ENCODE measurements around the gene GTF3C4.
"Not testable (repeated sequence)": the region's sequence is repeated elsewhere in the genome, so short reads cannot be mapped to it uniquely, and the experiment has no call there.

The GTF3C4 gene

DNA sequence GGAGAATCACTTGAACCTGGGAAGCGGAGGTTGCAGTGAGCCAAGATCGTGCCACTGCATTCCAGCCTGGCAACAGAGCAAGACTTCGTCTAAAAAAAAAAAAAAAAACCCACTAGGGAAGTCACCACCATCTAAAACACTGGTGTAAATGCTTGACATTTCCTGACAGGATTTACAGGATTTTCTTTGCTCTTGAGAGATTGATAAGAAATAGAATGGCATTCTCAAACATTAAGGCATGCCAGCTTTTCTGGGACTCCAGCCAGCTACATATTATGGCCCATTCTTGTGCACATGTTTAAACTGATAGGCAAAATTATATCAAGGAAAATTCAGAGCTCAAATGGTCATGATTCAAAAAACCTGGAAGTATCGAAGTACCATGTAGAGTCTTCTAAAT lies 28.7 kb downstream of the GTF3C4 start:
- no peak for DNase-seq (ENCODE audit: low read depth in 1 of 2, low spot score in 1 of 2)

DNA sequence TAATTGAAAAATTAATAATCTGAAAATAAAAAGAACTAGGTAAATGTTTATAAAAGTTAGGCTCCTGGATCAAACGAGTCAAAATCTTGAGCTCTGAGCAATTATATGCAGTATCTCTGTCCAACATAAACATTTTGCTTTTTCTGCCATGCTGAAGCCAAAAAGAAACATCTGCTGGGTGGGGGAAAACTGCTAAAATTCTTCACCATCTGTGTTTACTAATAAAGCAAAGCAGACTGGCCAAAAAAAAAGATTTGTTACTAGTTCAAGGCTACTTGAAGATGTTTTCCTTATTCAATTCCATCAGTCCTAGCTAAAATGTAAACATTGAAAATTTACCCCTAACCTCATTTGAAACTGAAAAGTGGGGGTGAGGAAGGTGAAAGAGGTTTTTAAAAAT lies 29.7 kb downstream of the GTF3C4 start:
- no peak for DNase-seq (ENCODE audit: low read depth in 1 of 2, low spot score in 1 of 2)

DNA sequence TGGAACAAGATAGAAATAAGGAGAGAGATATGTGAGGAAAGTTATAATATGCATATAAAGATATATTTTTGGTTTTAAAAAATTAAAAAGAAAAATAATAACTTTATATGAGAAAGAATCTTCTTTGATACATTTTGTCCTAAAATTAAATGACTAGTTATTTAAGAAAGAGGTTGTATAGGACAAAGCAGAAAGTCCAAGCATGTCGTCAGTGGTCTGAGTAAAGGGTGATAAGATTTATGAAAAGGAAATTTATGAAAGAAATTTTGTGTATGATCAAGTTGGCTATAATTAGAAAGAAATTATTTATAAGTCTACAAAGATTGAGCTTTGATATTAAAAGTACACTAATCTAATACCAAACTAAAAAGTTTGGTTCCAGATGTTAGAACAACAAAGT lies 32.0 kb downstream of the GTF3C4 start:
- no peak for DNase-seq (ENCODE audit: low read depth in 1 of 2, low spot score in 1 of 2)

DNA sequence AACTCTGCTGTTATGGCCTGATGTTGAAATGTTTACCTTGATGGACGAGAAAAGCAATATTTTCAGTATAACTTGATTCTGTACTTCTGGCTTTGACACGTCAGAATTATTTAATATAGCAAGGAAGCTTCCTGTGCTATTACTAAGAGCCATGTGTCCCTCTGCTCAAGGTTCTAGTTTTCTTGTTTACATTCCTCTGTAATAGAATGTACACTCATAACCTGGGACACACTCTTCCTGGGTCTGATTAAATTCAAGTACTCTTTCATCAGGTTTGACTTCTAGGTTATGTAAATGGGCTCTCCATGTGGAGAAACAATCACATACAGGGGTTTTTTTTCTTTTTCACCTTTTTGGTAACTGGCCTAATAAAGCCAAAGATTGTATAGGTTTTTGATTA lies 33.1 kb downstream of the GTF3C4 start:
- no peak for DNase-seq (ENCODE audit: low read depth in 1 of 2, low spot score in 1 of 2)

DNA sequence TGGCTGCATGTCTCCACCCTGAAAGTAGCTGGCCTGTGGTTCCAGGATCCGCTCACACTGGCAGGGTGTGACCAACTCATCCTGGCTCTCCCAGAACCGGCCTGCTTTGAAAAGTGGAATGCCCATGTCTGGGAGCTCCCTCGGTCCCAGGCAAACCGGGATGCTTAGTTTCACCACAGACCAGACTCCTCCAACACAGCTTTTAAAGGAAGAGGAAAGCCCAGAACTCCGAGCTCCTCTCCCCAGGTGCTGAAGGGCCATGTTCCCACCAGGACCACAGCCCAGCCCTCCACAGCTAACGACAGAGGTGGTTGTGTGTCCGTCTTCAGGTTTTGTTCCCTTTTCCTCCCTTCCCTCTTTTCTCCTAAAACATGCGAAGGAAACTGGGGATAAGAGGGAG lies 38.0 kb downstream of the GTF3C4 start:
- no peak for DNase-seq (ENCODE audit: low read depth in 1 of 2, low spot score in 1 of 2)

DNA sequence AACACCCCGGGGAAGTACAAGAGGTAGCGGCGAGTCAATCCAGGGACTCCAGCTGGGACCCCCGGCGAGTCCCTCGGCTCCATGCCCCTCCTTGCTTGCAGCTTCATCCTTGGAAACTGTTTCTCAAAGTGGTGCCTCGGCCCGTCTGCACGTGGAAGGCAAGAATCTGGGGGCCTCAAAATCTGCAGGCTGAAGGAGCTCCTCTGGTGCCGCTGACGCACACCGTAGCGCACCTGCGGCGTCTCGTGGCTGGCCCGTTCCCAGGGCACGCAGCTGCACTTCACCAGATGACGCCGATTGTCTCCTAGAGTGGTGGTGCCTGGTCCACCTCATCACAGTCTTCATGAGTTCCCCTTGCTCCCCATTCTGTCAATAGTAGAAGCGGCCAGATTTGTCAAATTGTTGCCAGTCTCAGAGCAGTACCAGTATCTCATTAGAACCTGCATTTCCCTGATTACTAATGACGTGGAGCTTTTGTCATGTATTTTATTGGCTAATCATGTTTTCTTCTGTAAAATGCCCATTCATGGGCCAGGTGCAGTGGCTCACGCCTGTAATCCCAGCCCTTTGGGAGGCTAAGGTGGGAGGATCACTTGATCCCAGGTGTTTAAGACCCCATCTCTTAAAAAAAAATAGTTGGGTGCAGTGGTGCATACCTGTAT lies 38.6 kb downstream of the GTF3C4 start:
- DNase-seq (ENCODE audit: low read depth in 1 of 2, low spot score in 1 of 2): no peak

DNA sequence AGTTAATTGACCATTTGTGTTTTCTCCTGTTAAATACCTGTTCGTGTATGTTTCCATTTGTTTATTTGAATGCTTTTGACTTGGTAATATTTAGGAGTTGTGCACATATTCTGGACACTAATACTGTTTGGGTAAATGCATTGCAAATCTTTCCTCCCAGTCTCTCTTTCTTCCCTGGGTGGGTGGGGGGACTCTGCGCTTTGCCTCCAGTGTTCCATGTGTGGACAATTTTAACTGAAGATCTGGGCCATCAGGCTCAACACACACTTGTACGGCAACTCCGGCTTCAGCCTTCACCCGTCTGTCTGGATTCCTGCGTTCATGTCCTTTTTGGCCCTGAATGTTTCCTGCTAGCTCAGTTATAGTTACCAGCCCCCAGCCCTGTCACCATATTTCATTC lies 40.1 kb downstream of the GTF3C4 start:
- no peak for DNase-seq (ENCODE audit: low read depth in 1 of 2, low spot score in 1 of 2)

DNA sequence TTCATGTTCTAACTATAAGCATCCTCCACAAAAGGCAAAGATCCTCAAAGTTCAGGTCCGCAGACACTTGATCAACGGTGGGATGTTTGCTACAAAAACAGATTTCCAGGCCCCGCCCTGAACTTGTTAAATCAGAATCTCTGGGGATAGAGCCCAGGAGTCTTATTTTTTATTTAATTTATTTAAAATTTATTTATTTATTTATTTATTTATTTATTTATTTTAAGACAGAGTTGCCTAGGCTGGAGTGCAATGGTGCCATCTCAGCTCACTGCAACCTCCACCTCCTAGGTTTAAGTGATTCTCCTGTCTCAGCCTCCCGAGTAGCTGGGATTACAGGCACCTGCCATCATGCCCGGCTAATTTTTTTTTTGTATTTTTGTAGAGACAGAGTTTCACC lies 40.9 kb downstream of the GTF3C4 start:
- not testable (repeated sequence) for DNase-seq (ENCODE audit: low read depth in 1 of 2, low spot score in 1 of 2)

DNA sequence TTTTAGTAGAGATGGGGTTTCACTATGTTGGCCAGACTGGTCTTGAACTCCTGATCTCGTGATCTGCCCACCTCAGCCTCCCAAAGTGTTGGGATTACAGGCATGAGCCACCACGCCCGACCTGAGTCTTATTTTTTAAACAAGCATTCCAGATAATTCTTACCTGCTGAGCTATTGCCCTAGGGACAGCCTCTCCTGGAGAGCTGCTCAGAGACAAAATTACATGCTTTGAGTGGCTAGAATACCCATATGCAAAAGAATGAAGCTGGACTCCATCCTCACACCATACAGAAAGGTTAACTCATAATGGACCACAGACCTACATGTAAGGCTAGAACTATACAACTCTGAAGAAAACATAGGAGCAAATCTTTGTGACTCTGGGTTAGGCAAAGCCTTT lies 41.6 kb downstream of the GTF3C4 start:
- no peak for DNase-seq (ENCODE audit: low read depth in 1 of 2, low spot score in 1 of 2)

DNA sequence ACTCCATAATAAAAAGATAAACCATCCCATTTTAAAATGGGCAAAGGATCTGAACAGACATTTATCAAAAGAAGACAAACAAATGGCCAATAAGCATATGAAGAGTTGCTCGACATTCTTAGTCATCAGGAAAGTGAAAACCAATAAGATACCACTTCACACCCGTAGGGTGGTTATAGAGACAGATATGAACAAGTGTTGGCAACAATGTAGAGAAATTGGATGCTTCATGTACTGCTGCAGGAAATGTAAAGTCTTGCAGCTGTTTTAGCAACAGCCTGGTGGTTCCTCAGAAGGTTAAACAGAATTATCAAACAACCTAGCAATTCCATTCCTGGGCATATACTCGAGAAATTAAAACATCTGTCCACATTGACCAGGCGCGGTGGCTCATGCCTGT lies 42.5 kb downstream of the GTF3C4 start:
- no peak for DNase-seq (ENCODE audit: low read depth in 1 of 2, low spot score in 1 of 2)

DNA sequence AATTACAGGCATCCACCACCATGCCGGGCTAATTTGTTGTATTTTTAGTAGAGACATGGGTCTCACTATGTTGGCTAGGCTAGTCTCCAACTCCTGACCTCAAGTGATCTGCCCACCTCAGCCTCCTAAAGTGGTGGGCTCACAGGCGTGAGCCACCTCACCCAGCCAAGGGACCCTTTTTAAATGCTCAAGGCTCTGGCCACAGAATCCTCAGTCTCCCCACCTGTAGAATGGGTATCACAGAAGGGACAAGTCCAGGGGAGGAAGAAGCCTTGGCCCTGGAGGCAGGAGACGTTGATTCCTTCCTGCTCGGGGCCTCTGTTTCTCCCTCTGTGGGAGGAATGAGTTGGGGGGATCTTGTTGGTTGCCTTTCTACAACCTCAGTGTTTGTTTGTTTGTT lies 45.7 kb downstream of the GTF3C4 start:
- DNase-seq (ENCODE audit: low read depth in 1 of 2, low spot score in 1 of 2): no peak

DNA sequence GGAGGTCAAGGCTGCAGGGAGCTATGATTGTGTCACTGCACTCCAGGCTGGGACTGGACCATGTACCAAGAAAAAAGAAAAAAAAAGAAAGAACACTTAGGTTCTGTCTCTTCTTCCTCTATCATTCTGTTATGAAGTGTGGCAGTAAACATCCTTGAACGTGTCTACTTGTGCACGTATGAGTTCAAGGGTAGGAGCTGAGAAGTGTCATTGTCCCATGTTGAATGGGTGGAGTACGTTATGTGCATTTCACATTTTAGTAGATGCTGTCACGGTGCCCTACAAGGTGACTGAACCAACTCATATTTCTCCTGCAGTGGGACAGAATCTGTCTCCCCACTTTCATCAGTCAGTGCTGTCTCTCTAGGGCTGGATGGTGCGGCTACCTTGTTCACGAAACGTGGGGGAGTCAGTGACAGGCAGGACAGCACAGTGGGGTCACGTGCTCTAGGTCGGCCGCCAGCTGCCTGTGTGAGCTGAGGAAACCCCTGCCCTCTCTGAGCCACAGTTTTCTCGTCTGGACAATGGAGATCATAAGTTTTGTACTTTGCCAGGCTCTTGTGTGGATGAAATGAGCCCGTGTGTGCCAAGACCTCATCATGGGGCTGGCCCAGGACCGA lies 47.2 kb downstream of the GTF3C4 start:
- DNase-seq (ENCODE audit: low read depth in 1 of 2, low spot score in 1 of 2): no peak

DNA sequence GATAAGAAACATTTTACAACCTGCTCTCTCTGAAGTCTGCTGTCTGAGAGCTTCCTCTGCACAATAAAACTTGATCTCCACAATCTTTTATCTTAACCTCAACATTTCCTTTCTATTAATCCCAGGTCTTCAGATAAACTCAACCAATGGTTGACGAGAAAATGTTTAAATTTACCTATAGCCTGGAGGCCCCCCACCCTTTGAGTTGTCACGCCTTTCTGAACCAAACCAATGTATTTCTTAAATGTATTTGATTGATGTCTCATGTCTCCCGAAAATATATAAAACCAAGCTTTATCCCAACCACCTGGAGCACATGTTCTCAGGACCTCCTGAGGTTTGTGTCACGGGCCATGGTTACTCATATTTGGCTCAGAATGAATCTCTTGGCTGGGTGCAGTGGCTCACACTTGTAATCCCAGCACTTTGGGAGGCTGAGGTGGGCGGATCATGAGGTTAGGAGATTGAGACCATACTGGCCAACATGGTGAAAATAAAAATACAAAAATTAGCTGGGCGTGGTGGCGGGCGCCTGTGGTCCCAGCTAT lies 48.2 kb downstream of the GTF3C4 start:
- not testable (repeated sequence) for DNase-seq (ENCODE audit: low read depth in 1 of 2, low spot score in 1 of 2)

DNA sequence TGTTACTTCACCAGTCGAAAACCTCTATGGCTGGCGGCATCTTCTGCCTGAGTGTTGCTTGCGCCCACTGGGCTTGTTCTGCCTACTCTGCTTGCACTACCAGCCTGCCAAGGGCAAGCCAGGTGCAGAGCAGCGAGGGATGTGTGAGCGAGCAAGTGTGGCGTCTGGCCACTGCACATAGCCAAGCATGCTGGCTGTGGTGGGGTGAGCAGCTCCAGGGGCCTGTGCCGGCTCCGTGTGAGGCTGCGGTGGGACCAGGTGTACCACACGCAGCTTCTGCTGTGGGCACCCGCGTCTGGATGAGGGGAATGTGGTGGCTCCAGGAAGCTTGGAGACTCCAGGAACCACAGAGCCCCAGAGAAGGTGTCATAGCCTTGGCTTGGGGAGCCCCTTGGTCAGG lies 51.4 kb downstream of the GTF3C4 start:
- DNase-seq (ENCODE audit: low read depth in 1 of 2, low spot score in 1 of 2): no peak

DNA sequence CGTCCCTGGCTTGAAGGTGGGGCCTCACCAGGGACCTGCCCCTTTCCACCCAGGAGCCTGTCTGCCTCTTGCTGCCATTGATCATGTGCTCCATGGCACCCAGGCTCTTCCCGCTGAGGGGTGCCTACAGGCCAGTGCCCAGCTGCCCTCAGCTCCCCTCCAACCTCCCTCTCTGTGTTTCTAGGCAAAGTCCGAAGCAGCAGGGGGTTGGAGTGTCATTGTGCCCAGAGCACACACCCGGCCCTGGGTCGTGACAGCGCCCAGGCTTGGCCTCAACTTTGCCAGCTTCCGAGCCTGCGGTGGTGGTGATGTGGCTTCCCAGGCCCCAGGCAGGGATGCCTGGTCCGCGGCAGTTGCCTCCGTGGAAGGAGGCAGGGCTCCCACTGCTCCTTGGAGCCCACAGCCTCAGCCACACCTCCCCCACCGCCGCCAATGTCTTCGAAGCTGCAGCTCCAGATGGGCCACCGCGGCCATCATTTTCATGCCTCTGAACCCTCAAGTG lies 52.4 kb downstream of the GTF3C4 start:
- no peak for DNase-seq (ENCODE audit: low read depth in 1 of 2, low spot score in 1 of 2)

DNA sequence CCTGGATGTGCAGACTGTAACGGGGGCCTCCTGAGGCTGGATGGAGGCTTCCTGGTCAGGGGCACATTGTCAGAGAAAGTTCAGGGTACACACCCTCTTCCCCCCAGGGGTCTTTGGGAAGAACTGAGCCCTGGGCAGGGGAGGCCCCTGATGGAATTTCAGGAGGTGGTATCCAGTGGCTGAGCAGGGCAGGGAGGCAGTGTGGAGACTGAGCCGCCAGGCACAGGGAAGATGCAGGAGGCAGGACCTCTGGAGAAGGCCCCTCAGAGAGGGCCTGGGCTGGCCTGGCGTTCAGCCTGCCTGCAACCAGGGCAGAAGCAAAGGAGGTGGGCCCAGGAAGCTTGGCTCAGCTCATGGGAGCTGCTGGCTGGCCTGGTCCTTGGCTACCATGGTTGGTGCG lies 53.5 kb downstream of the GTF3C4 start:
- DNase-seq (ENCODE audit: low read depth in 1 of 2, low spot score in 1 of 2): no peak

DNA sequence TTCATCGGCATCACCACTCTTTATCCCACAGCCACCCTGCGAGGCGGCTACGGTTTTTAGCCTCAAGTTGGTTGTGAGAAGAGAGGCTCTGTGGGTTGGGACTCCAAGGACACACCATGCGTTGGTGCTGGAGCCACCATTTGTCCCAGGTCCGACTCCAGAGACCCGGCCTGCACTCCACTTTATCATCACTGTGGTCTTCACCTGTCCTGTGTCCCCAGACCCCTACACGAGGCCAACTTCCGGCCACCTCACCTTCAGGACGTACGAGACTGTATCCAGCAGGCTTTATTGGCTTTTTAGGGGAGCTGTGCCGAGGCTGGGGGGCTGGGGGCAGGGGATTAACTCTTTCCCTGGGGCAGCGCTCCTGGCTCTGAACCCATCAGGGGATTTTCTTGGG lies 55.0 kb downstream of the GTF3C4 start:
- no peak for DNase-seq (ENCODE audit: low read depth in 1 of 2, low spot score in 1 of 2)

DNA sequence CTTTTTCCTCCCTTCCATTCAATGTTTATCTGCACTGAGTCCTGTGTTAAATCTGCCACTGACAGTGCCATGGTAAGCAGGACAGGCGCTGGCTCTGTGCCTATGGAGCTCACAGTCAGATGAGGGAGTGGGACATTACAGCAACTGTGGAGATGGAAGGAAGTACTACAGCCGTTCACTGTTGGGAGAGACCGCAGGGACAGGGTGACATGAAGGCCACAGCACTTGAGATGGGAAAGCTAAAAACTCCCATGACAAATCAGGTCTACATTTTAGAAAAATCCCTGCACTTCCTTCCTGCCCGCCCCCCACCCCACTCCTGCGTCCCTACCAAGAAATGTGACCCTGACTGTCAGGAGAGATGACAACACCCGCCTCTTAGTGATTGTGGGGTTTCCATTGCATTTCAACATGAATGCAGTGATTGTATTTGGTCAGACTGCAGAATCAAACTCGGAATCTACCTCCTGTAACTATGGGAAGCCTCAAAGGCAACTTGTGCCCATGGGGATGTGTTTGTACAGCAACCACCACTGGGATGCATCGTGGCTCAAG lies 56.4 kb downstream of the GTF3C4 start:
- DNase-seq (ENCODE audit: low read depth in 1 of 2, low spot score in 1 of 2): no peak

DNA sequence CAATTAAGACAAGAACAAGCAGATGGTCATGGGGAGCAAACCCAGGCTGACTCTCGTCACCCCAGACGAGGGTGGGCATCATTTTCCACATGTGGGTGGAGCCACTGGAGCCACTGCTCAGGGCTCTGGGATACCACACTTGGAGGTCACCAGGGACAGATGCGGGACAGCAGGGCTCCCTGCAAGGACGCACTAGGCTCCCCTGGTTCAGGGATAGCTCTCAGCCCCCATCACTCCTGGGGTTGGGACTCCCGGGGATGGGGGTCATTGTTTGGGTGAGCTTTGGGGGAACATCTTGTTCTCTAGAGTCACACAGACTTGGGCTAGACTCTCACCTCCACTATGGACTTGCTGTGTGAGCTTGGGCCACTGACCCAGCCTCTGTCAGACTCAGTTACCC lies 57.8 kb downstream of the GTF3C4 start:
- DNase-seq (ENCODE audit: low read depth in 1 of 2, low spot score in 1 of 2): no peak

DNA sequence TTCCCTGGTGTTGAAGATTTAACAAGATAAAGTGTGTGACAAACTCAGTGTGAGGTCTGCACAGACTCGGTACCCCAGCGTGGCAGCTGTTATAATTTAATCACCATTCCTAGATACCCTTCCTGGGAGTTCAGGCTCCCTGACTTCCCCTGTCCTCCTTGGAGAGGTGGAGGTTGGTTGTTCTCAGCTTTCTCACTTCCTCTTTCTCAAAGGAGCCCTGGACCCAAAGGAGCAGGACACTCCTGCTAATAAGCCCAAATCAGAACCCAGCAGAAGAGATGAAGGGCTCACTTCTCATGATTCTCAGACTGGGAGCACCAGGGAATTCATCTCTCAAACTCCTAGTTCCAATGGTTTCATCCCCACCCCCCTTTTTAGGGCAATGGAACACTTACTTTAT lies 58.2 kb downstream of the GTF3C4 start:
- DNase-seq (ENCODE audit: low read depth in 1 of 2, low spot score in 1 of 2): no peak

DNA sequence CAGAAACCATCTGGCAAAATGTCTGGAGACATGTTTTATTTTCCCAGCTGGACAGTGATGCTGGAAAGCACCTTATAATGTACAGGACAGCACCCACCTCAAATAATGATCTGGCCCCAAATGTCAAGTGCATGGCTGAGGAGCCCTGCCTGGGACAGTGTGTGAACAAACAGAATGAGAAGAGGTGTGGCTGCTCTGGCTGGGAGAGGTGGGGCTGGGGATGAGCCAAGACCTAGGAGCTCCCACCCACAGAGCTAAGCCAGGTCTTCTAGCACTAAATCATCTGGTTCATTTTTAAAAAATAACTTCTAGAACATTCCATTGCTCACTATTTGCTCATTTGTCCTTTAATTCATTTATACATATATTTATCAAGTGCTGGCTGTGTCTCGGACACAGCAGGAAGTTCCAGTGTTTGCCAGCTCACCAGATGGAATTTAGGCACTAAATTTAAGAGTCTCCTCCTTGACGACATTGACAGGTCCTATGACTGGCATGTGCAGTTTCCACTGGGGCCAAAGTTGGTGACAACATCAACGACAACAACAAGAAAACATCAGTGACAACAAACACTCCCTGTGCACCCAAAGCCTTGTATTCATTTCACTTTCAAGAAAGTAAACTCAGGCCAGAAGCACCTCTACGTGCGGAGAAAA lies 59.1 kb downstream of the GTF3C4 start:
- DNase-seq (ENCODE audit: low read depth in 1 of 2, low spot score in 1 of 2): no peak

Data from activated T-helper 1 cell treated with anti-CD3 and anti-CD28 coated beads, Interleukin-2, amount 50 U/mL, for 16 hours (primary cell).